Measurements from ENCODE around the gene STMN3.

GRCh38 chr20:63659370-63659769 is 6.1 kb upstream of the STMN3 start:
- no peak for TF ChIP-seq CTCF (IDR thresholded peaks at IDR 0.05; ENCODE audit: low read depth, low read length, missing input control)
- TF ChIP-seq NR2F2 (IDR thresholded peaks at IDR 0.05), result no peak
- TF ChIP-seq SP1 (IDR thresholded peaks at IDR 0.05), result no peak
